Ramos (cell line): ENCODE measurements around the gene TMEM44.
"Not testable (repeated sequence)": the region's sequence is repeated elsewhere in the genome, so short reads cannot be mapped to it uniquely, and the experiment has no call there.

Experiments
- in situ Hi-C: fragments of 300-500 bp; cut with MboI; formaldehyde crosslinking; loops from one replicate; pipeline ENCODE4 v1.14.3; 2022; ENCODE audit warnings: low sequenced_read_pairs; ENCODE audit not compliant: unreplicated experiment

The TMEM44 gene

DNA sequence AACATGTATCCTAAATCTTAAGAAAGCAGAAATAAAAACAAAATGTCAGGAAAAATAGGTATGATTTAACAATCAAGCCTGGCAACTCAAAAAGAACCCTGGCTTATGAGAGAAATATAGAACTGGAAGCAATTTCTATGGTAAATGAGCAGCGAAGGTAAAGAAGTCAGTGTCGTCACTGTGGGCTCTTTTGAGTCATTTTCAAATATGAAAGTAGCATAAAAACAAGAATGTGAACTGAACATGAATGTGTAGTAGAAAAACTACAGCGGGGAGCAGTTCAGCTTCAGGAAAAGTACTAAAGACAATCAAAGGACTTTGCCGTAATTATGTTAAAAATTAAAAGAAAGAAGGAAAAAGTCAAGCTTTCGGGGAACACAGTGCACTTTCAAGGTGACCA, 21.2 kb upstream of the TMEM44 start:
- in situ Hi-C loops = no loop called here

DNA sequence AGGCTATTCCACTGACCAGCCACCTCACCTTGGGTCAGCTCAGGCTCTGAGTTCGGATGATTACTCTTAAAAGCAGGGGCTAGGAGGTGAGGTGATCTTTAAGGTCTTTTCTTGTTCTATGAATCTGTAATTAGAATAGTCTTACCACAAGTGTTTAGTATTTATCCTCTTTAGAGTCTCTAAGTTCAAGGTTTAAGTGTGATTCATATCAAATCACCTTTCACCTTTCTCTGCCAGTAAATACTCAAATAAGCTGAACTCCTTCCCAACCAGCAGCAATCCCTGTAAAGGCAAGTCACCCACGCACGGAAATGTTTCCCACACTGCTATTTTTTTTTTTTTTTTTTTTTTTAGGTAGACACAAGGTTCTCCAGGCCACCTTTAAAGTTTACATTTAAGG, 14.5 kb upstream of the TMEM44 start:
- in situ Hi-C loops = no loop called here

DNA sequence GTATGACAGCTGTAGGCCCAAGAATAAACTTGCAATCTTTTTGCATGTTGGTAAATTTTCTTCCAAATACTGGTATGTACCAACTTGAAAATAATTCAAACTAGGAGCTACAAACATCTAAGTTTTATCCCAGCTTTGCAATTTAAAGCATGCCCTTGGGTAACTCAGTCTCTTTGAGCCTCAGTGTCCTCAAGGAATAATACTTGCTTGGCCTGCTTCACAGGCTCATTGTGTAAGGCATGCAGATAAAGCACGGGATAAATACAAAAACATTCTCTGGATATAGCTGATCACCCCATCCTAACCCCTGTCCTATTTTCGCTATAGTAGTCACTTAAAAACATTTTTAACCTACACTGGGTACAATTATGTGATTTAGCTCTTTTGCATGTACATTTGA, 9.6 kb upstream of the TMEM44 start:
- in situ Hi-C loops = no loop called here

DNA sequence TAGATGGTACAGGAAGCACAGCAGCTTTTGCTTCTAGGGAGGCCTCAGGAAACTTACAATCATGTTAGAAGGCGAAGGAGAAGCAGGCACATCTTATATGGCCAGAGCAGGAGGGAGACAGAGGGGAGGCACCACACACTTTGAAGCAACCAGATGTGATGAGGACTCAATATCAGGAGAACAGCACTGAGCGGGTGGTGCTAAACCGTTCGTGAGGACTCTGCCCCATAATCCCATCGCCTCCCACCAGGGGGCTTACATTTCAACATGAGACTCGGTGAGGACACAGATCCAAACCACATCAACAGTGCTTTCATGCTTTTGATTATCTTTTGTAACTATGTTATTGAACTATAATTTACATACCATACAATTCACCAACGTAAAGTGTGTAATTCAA, 7.6 kb upstream of the TMEM44 start:
- in situ Hi-C loops = no loop called here

DNA sequence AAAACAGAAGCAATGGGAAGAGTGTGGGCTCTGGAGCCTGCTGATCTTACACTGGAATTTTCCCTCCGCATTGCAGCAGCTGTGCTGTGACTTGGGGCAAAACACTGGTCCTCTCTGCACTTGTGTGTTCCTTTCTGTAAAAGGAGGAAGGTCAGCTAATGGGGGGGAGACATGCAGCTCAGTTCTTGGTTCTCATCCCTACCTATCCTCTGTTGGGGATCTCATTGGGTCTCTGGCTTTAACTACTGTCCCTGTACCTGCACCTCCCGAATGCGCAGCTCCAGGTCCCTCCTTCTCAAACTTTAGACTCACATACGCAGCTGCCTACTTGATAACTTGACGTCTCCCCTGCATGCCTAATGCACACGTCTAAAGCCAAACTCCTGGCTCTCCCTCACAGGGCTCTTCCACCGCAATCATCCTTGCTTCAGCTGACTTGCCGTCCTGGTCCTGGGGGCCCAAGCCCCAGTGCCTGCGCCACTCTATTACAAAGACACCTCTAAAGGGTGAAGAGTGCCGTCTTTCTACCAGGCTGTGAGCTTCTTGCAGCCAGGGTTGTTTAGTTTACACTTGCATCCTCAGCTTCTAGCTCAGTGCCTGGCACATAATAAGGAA, 5.9 kb upstream of the TMEM44 start:
- in situ Hi-C loops = no loop called here

DNA sequence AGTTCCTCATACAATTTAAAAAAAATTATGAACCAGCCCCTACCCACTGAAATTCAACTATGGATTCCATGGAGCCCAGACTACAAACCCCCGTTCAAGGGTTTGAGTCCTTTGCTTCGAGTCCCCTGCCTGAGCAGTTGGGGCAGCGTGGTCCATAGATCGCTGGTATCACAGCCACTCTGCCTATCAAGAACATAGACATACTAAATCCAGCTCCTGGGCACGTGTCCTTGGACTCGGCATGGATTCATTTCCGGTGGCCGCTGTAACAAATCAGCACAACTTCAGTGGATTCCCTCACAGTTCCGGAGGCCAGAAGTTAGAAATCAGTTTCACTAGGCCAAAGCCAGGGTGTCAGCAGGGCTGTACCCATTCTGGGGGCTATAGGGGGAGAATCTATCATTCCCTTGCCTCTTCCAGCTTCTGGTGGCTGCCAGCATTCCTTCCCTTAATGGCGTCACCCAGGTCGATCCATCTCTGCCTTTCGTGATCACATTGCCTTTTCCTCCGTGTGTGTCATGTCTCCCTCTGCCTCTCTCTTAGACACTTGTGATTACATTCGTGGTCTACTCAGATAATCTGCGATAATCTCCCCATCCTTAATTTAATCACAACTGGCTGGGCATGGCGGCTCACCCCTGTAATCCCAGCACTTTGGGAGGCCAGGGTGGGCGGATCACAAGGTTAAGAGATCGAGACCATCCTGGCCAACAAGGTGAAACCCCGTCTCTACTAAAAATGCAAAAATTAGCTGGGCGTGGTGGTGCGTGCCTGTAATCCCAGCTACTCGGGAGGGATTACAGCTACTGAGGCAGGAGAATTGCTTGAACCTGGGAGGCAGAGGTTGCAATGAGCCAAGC, 4.6 kb upstream of the TMEM44 start:
- in situ Hi-C loops = no loop called here

DNA sequence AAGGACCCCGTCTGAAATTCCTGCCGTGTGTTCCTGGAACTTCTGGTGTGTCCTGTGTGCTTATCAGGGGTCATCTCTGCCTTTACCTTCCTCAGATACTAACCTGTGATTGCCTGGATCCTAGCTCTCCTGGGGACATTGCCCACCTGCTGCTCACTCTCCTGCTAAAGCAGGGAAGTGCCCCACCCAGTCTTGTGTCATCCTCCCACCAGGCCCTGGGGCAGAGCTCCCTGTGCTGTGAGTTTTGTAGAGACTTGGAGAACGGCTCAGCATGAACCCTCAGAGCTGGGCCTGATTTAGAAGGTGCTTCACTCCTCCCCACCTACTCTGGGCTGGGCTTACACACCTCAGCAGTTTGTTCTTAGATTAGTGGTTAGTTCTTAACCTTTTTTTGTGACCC, 3.8 kb upstream of the TMEM44 start:
- in situ Hi-C loops = no loop called here

DNA sequence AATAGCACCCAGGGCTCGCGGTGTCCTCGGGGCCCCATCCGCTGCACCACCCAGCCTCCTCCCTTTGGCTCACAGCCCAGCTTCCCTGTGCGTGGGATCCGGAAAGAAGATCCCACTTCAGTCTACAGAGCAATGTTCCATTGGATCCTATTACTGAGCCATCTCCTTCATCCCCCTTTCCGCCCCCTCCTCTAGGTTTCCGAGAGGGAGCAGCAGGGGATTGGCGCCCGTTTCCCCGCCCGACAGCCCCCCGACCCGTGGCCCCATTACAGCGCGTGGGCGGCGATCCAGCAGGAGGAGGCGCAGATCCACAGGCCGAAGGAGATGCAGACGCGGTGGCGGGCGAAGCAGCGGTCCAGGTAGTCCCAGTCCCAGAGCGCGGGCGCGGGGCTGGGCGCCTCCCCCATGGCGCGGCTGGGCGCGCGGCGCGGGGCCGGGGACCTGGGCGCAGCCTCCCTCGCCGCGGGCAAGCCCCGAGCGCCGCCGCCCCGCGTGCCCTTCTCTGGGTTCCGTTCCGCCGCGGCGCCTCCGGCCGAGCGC, 340 bp downstream of the TMEM44 start:
- in situ Hi-C loops = no loop called here

DNA sequence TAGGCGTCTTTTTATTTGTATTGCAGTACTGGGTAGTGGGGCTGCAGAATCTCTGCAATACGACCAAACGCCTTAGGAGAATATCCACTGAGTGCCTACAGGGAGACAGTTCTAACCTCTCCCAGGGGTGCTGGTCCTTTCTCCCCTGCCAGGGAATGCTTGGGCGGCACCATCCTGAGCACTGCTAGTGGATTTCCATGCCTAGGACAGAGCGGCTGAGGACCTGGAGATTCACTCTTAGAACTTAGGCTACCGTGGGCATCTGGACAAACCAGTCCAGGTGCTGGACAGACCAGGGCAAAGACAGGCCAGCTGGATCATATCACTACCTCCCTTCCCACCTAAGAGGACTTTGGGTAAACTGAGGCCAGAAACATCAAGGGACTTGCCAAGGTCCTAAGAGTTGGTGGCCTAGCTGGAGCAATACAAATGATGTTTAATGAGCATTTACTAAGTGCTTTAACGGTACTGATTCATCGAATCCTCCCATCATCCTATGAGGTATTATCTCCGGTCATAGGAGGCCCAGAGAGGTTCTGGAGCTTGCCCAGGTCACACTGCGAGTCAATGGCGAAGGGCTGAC, 902 bp downstream of the TMEM44 start:
- in situ Hi-C loops = no loop called here

DNA sequence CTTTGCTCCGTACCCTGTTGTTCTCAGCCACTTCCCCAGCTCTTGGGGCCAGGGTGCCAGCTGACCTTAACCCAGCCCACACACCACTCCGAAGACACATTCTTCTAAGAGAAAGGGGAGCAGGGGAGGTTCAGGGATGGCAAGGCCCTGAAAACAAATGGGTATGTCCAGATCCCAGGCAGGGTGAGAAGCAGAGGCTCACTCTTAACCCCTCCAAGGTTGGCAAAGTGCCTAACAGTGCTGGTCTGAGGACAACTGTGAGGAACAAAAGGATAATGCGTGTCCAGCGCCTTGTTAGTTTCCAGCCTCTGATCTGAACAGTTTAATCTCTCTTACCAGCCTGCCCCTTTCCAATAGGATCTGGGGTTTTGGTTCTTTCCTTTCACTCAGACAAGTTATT, 1.5 kb downstream of the TMEM44 start:
- in situ Hi-C loops = no loop called here

DNA sequence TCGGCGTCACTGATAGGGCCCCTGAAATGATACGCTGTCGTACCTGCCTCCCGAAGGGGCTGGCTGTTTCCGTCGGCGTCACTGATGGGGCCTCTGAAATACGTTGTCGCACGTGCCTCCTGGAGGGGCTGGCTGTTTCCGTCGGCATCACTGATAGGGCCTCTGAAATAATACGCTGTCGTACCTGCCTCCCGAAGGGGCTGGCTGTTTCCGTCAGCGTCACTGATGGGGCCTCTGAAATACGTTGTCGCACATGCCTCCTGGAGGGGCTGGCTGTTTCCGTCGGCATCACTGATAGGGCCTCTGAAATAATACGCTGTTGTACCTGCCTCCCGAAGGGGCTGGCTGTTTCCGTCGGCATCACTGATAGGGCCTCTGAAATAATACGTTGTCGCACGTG, 2.5 kb downstream of the TMEM44 start:
- in situ Hi-C loops = not testable (repeated sequence)

DNA sequence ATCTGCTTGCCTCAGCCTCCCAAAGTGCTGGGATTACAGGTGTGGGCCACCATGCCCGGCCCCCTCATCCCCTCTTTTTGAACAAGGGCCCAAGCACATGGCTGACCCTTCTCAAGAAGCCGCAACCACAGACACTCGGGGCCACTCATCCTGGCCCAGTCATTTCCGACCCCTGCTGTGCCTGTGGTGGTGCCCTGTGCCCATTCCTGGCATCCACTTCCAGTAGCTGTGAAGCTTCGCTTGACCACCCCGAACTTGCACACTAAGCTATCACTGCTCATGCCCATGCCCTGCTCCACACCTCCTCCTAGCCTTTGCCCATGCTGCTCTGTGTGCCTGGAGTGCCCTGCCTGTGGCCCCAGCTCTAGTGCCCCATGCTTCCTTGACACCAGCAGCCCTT, 8.3 kb downstream of the TMEM44 start:
- in situ Hi-C loops = no loop called here

DNA sequence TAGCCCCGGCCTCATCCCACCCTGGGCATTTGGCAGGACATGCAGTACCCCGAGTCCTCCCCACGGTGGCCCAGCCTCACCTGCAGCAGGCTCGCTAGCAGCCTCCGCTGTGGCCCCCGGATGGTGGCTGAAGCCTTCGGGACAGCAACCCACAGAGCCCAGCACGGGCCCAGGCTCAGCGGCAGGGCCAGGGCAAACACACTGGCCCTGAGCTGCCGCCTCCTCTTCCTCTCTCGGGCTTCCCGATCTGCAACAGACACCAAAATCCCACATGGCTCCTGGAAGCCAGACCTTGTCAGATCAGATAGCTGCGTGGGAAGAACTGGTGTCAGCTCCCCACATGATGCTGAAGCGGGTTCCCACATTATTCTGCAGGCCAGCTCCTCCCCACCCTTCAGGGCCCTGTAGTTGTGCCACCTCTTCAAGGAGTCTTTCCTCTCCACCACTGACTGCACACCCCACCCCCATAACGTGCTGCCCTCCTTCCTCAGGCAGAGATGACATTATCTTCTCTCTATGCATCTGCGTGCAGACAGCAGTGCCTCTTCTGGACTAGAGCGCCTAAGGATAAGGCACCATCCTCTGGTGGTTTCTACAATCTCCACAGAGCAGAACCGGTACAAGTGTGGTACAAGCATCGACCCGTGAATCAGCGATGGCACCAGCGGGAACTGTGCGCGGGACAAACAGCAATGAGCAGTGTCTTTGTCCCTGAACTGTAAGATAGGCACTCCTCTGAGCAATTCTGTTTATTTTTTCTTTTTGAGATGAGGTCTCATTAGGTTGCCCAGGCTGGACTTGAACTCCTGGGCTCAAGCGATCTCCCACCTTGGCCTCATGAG, 9.5 kb downstream of the TMEM44 start:
- in situ Hi-C loops = no loop called here

DNA sequence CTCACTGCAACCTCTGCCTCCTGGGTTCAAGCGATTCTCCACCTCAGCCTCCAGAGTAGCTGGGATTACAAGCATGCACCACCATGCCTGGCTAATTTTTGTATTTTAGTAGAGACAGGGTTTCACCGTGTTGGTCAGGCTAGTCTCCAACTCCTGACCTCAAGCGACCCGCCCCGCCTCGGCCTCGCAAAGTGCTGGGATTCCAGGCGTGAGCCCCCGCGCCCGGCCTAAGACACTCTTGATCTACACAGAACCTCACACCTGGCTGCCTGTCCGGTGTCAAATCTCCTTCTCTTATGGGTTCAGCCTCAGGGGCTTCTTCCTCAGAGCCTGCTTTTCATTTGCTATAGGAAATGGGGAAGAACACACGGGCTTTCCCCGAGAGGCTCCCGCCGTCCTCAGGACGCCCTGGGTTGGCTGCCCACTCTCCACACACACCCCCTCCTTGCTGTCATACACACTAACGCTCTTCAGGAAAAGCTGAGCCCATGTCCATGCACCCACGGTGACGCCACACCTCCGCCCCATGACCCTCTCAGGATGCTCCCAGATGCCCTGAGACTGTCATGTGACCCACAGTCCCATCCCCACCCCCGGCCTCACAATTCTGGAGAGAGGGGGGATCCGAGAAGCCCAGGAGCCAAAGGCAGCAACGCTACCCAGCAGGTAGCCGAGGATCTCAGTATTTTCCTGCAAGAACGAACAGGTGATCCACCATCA, 10.4 kb downstream of the TMEM44 start:
- in situ Hi-C loops = no loop called here

DNA sequence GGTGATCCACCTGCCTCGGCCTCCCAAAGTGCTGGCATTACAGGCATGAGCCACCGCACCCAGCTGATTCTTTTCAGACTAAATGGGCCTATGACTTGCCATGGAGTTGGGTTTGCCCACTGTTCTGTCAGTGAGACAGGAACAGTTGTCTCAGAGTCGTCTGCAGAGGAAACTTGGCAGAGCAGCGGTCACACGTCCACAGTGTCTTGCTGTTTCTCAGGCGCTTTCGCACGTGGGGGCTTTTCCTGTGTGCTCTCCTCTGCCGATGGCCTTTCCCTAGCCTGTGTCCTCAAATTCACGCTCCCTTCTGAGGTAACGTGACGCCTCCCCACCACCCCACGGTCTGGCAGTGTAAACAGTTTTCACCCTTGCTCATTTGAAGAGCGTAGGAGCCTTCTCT, 11.3 kb downstream of the TMEM44 start:
- in situ Hi-C loops = no loop called here

DNA sequence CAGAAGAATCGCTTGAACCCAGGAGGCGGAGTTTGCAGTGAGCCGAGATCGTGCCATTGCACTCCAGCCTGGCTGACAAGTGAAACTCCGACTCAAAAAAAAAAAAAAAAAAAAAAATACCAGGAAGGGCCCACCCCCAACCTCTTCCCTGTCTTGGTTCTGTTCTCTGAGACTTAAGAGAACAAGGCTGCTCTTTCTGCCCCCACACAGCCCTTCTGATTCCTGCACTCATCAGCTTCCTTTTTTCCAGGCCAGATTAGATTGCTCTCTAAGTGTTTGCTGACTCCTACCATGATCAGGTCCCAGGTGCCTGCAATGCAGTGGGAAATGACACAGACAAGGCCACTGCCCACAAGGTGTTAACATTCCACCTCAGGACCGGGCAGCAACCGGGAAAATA, 13.0 kb downstream of the TMEM44 start:
- in situ Hi-C loops = no loop called here

DNA sequence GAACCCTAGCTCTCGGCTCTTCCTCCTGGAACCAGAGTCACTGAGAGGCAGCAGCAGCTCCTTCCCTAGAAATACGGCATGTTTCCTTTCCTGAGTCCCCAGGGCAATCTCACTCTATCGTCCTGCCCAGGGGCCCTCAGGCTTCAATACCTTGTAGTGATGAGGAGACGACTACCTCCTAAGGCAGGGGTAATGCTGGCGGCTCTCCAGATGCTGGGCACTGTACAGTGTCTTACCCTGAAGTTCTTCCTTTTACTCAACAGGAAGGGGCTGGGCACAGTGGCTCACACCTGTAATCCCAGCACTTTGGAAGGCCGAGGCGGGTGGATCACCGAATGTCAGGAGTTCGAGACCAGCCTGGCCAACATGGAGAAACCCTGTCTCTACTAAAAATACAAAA, 13.5 kb downstream of the TMEM44 start:
- in situ Hi-C loops = no loop called here

DNA sequence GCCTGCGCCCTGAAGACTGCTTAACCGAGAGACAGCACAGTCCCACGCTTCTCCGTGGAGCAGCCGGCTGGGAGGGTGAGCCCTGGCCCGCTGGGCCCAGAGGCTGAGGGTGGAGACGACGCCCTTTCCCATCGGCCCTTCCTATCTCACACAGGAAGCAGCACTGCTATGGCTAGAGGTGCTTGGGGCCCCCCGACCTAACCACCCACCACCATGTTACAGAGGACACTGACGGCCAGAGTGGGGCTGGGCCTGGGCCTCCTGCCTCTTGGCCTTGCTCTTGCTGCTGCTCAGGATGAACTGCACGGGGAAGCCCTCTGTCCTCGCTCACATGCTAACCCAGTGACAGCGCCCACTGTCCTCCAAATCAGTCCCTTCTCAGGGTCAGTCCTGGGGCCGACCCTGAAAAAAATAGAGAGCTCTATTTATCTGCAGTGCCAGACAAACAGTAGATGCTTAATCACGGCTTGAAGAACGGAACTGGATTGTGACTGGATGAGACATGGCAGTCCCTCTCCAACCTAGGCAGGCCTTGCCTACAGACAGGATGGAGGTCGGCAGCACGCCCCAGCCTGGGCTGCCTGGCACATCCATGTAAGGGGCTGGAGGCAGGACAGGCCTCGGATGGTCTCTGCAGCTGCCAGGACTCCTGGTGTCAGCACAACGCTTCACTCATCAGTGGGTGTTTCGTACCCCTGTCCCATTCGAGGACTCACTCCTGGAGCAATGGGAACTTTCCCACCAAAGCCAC, 14.2 kb downstream of the TMEM44 start:
- in situ Hi-C loops = no loop called here

DNA sequence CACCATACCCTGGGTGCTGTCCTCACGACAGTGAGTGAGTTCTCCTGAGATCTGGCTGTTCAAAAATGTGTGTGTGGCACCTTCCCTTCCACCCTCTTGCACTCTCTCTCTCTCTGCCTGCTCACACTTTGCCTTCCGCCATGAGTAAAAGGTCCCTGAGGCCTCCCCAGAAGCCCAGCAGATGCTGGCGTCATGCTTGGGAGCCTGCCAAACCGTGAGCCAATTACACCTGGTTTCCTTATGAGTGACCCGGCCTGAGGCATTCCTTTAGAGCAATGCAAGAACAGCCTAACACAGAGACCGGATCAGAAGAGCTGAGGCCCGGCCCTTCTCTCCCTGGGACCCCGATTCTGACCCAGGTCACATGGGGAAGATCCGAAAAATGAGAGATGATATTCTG, 15.4 kb downstream of the TMEM44 start:
- in situ Hi-C loops = no loop called here
